Measurements from ENCODE around the gene PHF21A. TPM values are rescaled to one million over a fixed set of nuclear protein-coding genes. Genes with fewer than 3 reads are reported as not detected.

PHF21A gene
- total and polyA plus RNA-seq, 2 of the 13 experiments (the other 11 are each of a cell fraction or from before 2014, with no cell fraction given): 4.1 to 34.6 TPM

- BruUV-seq (replicated peaks): no TSS peak
- in situ Hi-C loops (cut with HindIII; ENCODE audit: extremely low pct_ligation_motif_present, low pct_unique_long_range_greater_than_20kb): no loop called here
- Histone ChIP-seq H3K79me2 (ENCODE audit: insufficient read depth, low read length) (no peaks in the 10 kb centered on the region), H3K4me1 (ENCODE audit: insufficient read depth, low read length) (no peaks in the 10 kb centered on the region), H3K4me3 (replicated peaks in 1 of 3; ENCODE audit: insufficient read depth in 1 of 3, low read depth in 2 of 3, low read length in 3 of 3) (no peak overlapping the region), H4K20me1 (ENCODE audit: insufficient read depth, low read length) (0 out of 2 replicates have a peak, but pooled peaks cover 2% of the 10 kb centered on the region), H3K9ac (ENCODE audit: insufficient read depth, low read depth, low read length) (no peak overlapping the region), H2AFZ (ENCODE audit: low read length) (no peak overlapping the region), H3K27me3 (ENCODE audit: control insufficient read depth in 1 of 2, insufficient read depth in 2 of 2, low read length in 2 of 2) (no peaks in the 10 kb centered on the region), H3K36me3 (replicated peaks in 1 of 2; ENCODE audit: control insufficient read depth in 1 of 2, insufficient read depth in 2 of 2, low read length in 2 of 2) (peaks cover 0 to 1% of the 10 kb centered on the region in 2 experiments; a peak in 2 of 5 replicates), H3K27ac (ENCODE audit: extremely low read length, insufficient read depth, low read length) (no peak overlapping the region), H3K9me3 (ENCODE audit: low read length) (no peaks in the 10 kb centered on the region), H3K4me2 (ENCODE audit: low read depth, low read length) (no peak overlapping the region)
- CTCF ChIA-PET (ENCODE audit: low intra/inter-chr PET ratio, low total read pairs): no interaction called here
- intact Hi-C loops (cut with micrococcal nuclease; ENCODE audit: unreplicated experiment): no loop called here
- 82% methylated on average over 3 of the region's 3 CpGs for whole genome bisulfite sequencing (ENCODE audit: low lambda C conversion rate)
- POLR2A ChIA-PET: no interaction called here
- ATAC-seq (no peak), DNase-seq (ENCODE audit: low spot score) (no peak), FAIRE-seq (no peak)
- TF ChIP-seq AKAP8 (CRISPR knock-in tag; IDR thresholded peaks at IDR 0.05) (no peak), HIC2 (CRISPR knock-in tag; IDR thresholded peaks at IDR 0.05; ENCODE audit: low read depth) (no peak), ZSCAN25 (CRISPR knock-in tag; IDR thresholded peaks at IDR 0.05) (no peak), TEAD3 (CRISPR knock-in tag; optimal IDR thresholded peaks at IDR 0.05; ENCODE audit: borderline replicate concordance) (no peak), ZNF468 (CRISPR knock-in tag; IDR thresholded peaks at IDR 0.05) (no peak), TBX2 (CRISPR knock-in tag; IDR thresholded peaks at IDR 0.05; ENCODE audit: borderline replicate concordance) (no peak), ARID5B (CRISPR knock-in tag; IDR thresholded peaks at IDR 0.05) (no peak), SNAPC4 (CRISPR knock-in tag; IDR thresholded peaks at IDR 0.05) (no peak), ZBTB38 (CRISPR knock-in tag; IDR thresholded peaks at IDR 0.05) (no peak), ZNF777 (CRISPR knock-in tag; IDR thresholded peaks at IDR 0.05) (no peak)
Observed at GRCh38 chr11:46069595-46069994, 51.7 kb downstream of the PHF21A start.
